ENCODE measurements around the gene RFX3.

GRCh38 chr9:3173374-3173773 lies 352.4 kb downstream of the RFX3 start:
- TF ChIP-seq CTCF (IDR thresholded peaks at IDR 0.05) (no peak), EP300 (IDR thresholded peaks at IDR 0.05) (no peak)
